SIG-M5 treated with dmso at 0.1 percent for 504 hours (cell line): ENCODE results near the gene GPC6.

Source experiments
- DNase-seq: peaks from one replicate; lab custom pipeline; 2025; ENCODE audit not compliant: unreplicated experiment; lab: John Stamatoyannopoulos, UW

The GPC6 gene

GRCh38 chr13:93955904-93956303 is 729.3 kb downstream of the GPC6 start:
- no peak for DNase-seq

GRCh38 chr13:93956426-93956825 is 729.8 kb downstream of the GPC6 start:
- no peak for DNase-seq

- no peak for DNase-seq
Observed at GRCh38 chr13:93957371-93957770, 730.8 kb downstream of the GPC6 start.

- no peak for DNase-seq
Observed at GRCh38 chr13:93959796-93960533, 733.4 kb downstream of the GPC6 start.

- no peak for DNase-seq
Observed at GRCh38 chr13:93963266-93964145, 736.9 kb downstream of the GPC6 start.

- DNase-seq = no peak
Observed at GRCh38 chr13:93964146-93964512, 737.5 kb downstream of the GPC6 start.

GRCh38 chr13:93965587-93965986 is 739.0 kb downstream of the GPC6 start:
- no peak for DNase-seq

GRCh38 chr13:93966267-93966936 is 739.8 kb downstream of the GPC6 start:
- DNase-seq = no peak

- no peak for DNase-seq
Observed at GRCh38 chr13:93967286-93967685, 740.7 kb downstream of the GPC6 start.

GRCh38 chr13:93975242-93975641 is 748.6 kb downstream of the GPC6 start:
- DNase-seq = no peak

GRCh38 chr13:93976528-93976927 is 749.9 kb downstream of the GPC6 start:
- no peak for DNase-seq

- DNase-seq = no peak
Observed at GRCh38 chr13:93977986-93978385, 751.4 kb downstream of the GPC6 start.

GRCh38 chr13:93981426-93981977 is 754.9 kb downstream of the GPC6 start:
- no peak for DNase-seq

- DNase-seq = no peak
Observed at GRCh38 chr13:93982179-93982918, 755.7 kb downstream of the GPC6 start.

- no peak for DNase-seq
Observed at GRCh38 chr13:93984052-93984451, 757.4 kb downstream of the GPC6 start.

- DNase-seq = no peak
Observed at GRCh38 chr13:93984876-93985275, 758.3 kb downstream of the GPC6 start.

GRCh38 chr13:93987458-93987857 is 760.9 kb downstream of the GPC6 start:
- DNase-seq = no peak

- DNase-seq = no peak
Observed at GRCh38 chr13:93991569-93991968, 765.0 kb downstream of the GPC6 start.

- no peak for DNase-seq
Observed at GRCh38 chr13:93996481-93996880, 769.9 kb downstream of the GPC6 start.

- DNase-seq = no peak
Observed at GRCh38 chr13:94006296-94006695, 779.7 kb downstream of the GPC6 start.

GRCh38 chr13:94007072-94007471 is 780.5 kb downstream of the GPC6 start:
- DNase-seq = no peak
